Liver (tissue), 9 donors: Measurements from ENCODE around the gene PAPOLG. TPM values are rescaled to one million over a fixed set of nuclear protein-coding genes. Genes with fewer than 3 reads are reported as not detected.

Source experiments
- DNase-seq: peaks from one replicate; pipeline ENCODE4 v3.0.0-alpha.2; 2017; ENCODE audit warnings: low spot score
- H3K27ac ChIP-seq, 2 donors: one replicate each; pipeline ENCODE4 v1.7.0; 2013; ENCODE audit warnings: inconsistent platforms in 2 of 2, low read length in 2 of 2, control low read depth in 1 of 2, low read depth in 1 of 2, mild to moderate bottlenecking in 1 of 2
- H3K27me3 ChIP-seq, 4 donors: one replicate each; pipeline versions ENCODE4 v1.6.1 to v1.7.0; 2013; ENCODE audit warnings: low read length in 3 of 4, inconsistent platforms in 1 of 4, mild to moderate bottlenecking in 1 of 4, moderate library complexity in 1 of 4; ENCODE audit not compliant: control insufficient read depth in 4 of 4, insufficient read depth in 4 of 4
- H3K36me3 ChIP-seq, 4 donors: one replicate each; pipeline versions ENCODE4 v1.6.1 to v1.7.0; 2013; ENCODE audit warnings: low read length in 3 of 4, mild to moderate bottlenecking in 3 of 4, low read depth in 1 of 4, moderate library complexity in 1 of 4; ENCODE audit not compliant: control insufficient read depth in 4 of 4, insufficient read depth in 3 of 4
- H3K4me1 ChIP-seq, 4 donors: one replicate each; pipeline versions ENCODE4 v1.6.1 to v1.7.0; 2013; ENCODE audit warnings: low read length in 3 of 4, mild to moderate bottlenecking in 3 of 4, moderate library complexity in 1 of 4; ENCODE audit not compliant: control insufficient read depth in 4 of 4, insufficient read depth in 4 of 4
- H3K4me3 ChIP-seq, 3 donors: one replicate each; pipeline versions ENCODE4 v1.6.1 to v1.7.0; 2013; ENCODE audit warnings: low read length in 3 of 3, control low read depth in 1 of 3, low read depth in 1 of 3, mild to moderate bottlenecking in 1 of 3
- H3K9ac ChIP-seq, 2 donors: one replicate each; pipeline ENCODE4 v1.7.0; 2013; ENCODE audit warnings: low read length in 2 of 2, mild to moderate bottlenecking in 2 of 2, moderate library complexity in 2 of 2, control low read depth in 1 of 2, low read depth in 1 of 2
- H3K9me3 ChIP-seq, 4 donors: one replicate each; pipeline versions ENCODE4 v1.6.1 to v1.7.0; 2013; ENCODE audit warnings: low read length in 3 of 4; ENCODE audit not compliant: control insufficient read depth in 4 of 4
- ATF3 ChIP-seq: IDR thresholded peaks from 2 replicates; pipeline ENCODE4 v1.6.1; 2016; ENCODE audit warnings: antibody characterized with exemption
- CTCF ChIP-seq: fragments of 150-350 bp; IDR thresholded peaks from 2 replicates; pipeline ENCODE4 v1.5.1; 2017; ENCODE audit warnings: improper control_type of control experiment, low read depth, low read length; ENCODE audit not compliant: missing input control
- EGR1 ChIP-seq, 2 donors: IDR thresholded peaks; 2 replicates each; pipeline ENCODE4 v1.6.1; 2016 to 2018; ENCODE audit warnings: antibody characterized with exemption in 2 of 2, low read depth in 2 of 2
- FOXA1 ChIP-seq: IDR thresholded peaks from 2 replicates; pipeline ENCODE4 v1.6.1; 2016; ENCODE audit warnings: antibody characterized with exemption
- FOXA2 ChIP-seq: IDR thresholded peaks from 2 replicates; pipeline ENCODE4 v1.6.1; 2016; ENCODE audit warnings: antibody characterized with exemption
- GABPA ChIP-seq, 2 donors: IDR thresholded peaks in 1 of 2; conservative IDR thresholded peaks in 1 of 2; 2 replicates each; pipeline ENCODE4 v1.6.1; 2016; ENCODE audit warnings: antibody characterized with exemption in 2 of 2, mild to moderate bottlenecking in 1 of 2, moderate library complexity in 1 of 2
- HNF4A ChIP-seq, 2 donors: conservative IDR thresholded peaks; 2 replicates each; pipeline ENCODE4 v1.6.1; 2016; ENCODE audit warnings: antibody characterized with exemption in 2 of 2, mild to moderate bottlenecking in 2 of 2
- HNF4G ChIP-seq: IDR thresholded peaks from 2 replicates; pipeline ENCODE4 v1.6.1; 2016; ENCODE audit warnings: antibody characterized with exemption
- JUND ChIP-seq, 2 donors: IDR thresholded peaks; 2 replicates each; pipeline ENCODE4 v1.6.1; 2016; ENCODE audit warnings: antibody characterized with exemption in 2 of 2
- MAX ChIP-seq: IDR thresholded peaks from 2 replicates; pipeline ENCODE4 v1.6.1; 2016; ENCODE audit warnings: antibody characterized with exemption
- NR2F2 ChIP-seq: IDR thresholded peaks from 2 replicates; pipeline ENCODE4 v1.6.1; 2016; ENCODE audit warnings: antibody characterized with exemption
- RAD21 ChIP-seq, 2 donors: IDR thresholded peaks; 2 replicates each; pipeline ENCODE4 v1.6.1; 2016; ENCODE audit warnings: antibody characterized with exemption in 2 of 2, mild to moderate bottlenecking in 2 of 2
- RXRA ChIP-seq, 2 donors: IDR thresholded peaks; 2 replicates each; pipeline ENCODE4 v1.6.1; 2017 to 2018; ENCODE audit warnings: antibody characterized with exemption in 2 of 2, mild to moderate bottlenecking in 1 of 2
- SP1 ChIP-seq: IDR thresholded peaks from 2 replicates; pipeline ENCODE4 v1.6.1; 2018; ENCODE audit warnings: antibody characterized with exemption, mild to moderate bottlenecking
- TAF1 ChIP-seq: conservative IDR thresholded peaks from 2 replicates; pipeline ENCODE4 v1.6.1; 2016; ENCODE audit warnings: antibody characterized with exemption, mild to moderate bottlenecking
- YY1 ChIP-seq: IDR thresholded peaks from 2 replicates; pipeline ENCODE4 v1.6.1; 2016; ENCODE audit warnings: antibody characterized with exemption, mild to moderate bottlenecking
- WGBS: extraction: QIAGEN DNeasy Blood & Tissue Kit; methylation state at CpG from one replicate; pipeline ENCODE4 v1.1.7; 2013; 5-methylcytosine and 5-hydroxymethylcytosine counted together
- polyA plus RNA-seq, 2 donors: library from polyadenylated mRNA; stranded (reverse) in 1 of 2; unstranded in 1 of 2; fragments of 200-250 nt in 1 of 2; fragments of >200 nt in 1 of 2; fragmentation: Nextera tagmentation in 1 of 2; extraction: Ambion mirVana in 1 of 2; gene quantifications; one replicate each; pipeline versions ENCODE4 v1.2.1 to v1.2.3, GENCODE V29; 2013 to 2015
- total RNA-seq, 2 donors: library from RNA; depleted of rRNA; stranded (reverse); fragments of >200 nt; gene quantifications; one replicate each; pipeline ENCODE4 v1.2.3, GENCODE V29; 2014
- TF ChIP-seq, protein P1 (sequence below): IDR thresholded peaks from 2 replicates; pipeline ENCODE4 v1.6.1; 2016; ENCODE audit warnings: antibody characterized with exemption
- donor health status: healthy.
- donor health status: healthy.
- donor health status: healthy.
- donor health status: healthy.
- donor health status: healthy.

Gene PAPOLG
- total and polyA plus RNA-seq, 4 donors = 1.8 to 7.7 (median 3.6) TPM

- DNase-seq = no peak
- no peak overlapping the region for H3K9ac ChIP-seq
- WGBS = 83% methylated on average over 3 of the region's 3 CpGs
- H3K36me3 ChIP-seq = no peaks in the 10 kb centered on the region
- no peak overlapping the region for H3K4me3 ChIP-seq
- TF ChIP-seq TAF1 (no peak), NR2F2 (no peak), HNF4A (conservative IDR thresholded peaks at IDR 0.05) (no peak), HNF4G (no peak), SP1 (no peak), FOXA2 (no peak), RAD21 (IDR thresholded peaks at IDR 0.05) (no peak), ATF3 (no peak), RXRA (IDR thresholded peaks at IDR 0.05) (no peak)
- H3K4me1 ChIP-seq = no peaks in the 10 kb centered on the region
- no peak overlapping the region for H3K27ac ChIP-seq
- no peaks in the 10 kb centered on the region for H3K27me3 ChIP-seq
- H3K9me3 ChIP-seq = no peaks in the 10 kb centered on the region
These were observed 80.4 kb downstream of the PAPOLG start for GRCh38 chr2:60836491-60836890.

DNA sequence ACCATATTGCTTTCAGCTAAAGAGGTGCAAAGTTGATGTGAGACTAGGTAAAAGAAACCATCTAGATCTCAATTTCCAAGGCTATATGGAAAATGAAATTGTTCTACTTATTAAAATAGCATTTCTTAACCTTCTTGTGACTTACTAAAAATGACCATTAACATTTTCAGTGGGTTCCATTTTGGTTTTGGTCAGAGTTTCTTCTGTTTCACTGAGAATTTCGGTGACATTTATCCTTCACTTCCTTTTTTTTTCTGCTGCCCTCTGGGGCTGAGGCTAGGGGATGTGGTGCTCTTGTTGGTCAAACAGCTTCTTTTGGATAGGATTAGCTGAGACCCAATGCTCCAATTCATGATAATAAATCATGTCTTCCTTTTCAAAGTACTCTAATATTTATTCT lies 81.1 kb downstream of the PAPOLG start:
- Histone ChIP-seq H3K27me3 (no peaks in the 10 kb centered on the region), H3K4me3 (no peak overlapping the region), H3K36me3 (no peaks in the 10 kb centered on the region), H3K9ac (no peak overlapping the region), H3K9me3 (no peaks in the 10 kb centered on the region), H3K27ac (no peak overlapping the region), H3K4me1 (no peaks in the 10 kb centered on the region)
- 69% methylated on average over 1 of the region's 1 CpG for WGBS
- TF ChIP-seq RAD21 (IDR thresholded peaks at IDR 0.05) (no peak), ATF3 (no peak), RXRA (IDR thresholded peaks at IDR 0.05) (no peak), EGR1 (IDR thresholded peaks at IDR 0.05; ENCODE audit: low read depth in 2 of 2) (no peak), SP1 (no peak), FOXA2 (no peak), CTCF (no peak), FOXA1 (no peak), HNF4A (conservative IDR thresholded peaks at IDR 0.05) (no peak), NR2F2 (no peak), HNF4G (no peak), MAX (no peak), JUND (IDR thresholded peaks at IDR 0.05) (no peak), GABPA (IDR thresholded peaks at IDR 0.05 in 1 of 2, conservative IDR thresholded peaks at IDR 0.05 in 1 of 2) (no peak), YY1 (no peak)
- TF ChIP-seq, protein P1, sequence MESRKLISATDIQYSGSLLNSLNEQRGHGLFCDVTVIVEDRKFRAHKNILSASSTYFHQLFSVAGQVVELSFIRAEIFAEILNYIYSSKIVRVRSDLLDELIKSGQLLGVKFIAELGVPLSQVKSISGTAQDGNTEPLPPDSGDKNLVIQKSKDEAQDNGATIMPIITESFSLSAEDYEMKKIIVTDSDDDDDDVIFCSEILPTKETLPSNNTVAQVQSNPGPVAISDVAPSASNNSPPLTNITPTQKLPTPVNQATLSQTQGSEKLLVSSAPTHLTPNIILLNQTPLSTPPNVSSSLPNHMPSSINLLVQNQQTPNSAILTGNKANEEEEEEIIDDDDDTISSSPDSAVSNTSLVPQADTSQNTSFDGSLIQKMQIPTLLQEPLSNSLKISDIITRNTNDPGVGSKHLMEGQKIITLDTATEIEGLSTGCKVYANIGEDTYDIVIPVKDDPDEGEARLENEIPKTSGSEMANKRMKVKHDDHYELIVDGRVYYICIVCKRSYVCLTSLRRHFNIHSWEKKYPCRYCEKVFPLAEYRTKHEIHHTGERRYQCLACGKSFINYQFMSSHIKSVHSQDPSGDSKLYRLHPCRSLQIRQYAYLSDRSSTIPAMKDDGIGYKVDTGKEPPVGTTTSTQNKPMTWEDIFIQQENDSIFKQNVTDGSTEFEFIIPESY = no peak
- no peak for DNase-seq
